Rectal smooth muscle tissue (tissue), 1 donor: ENCODE data around the gene TESPA1.

Experiments used
- H3K27ac ChIP-seq: one replicate; pipeline ENCODE4 v1.7.0; 2013; ENCODE audit warnings: low read depth, low read length, inconsistent platforms
- H3K27me3 ChIP-seq: one replicate; pipeline ENCODE4 v1.7.0; 2013; ENCODE audit warnings: low read length; ENCODE audit not compliant: control insufficient read depth, insufficient read depth
- H3K36me3 ChIP-seq: one replicate; pipeline ENCODE4 v1.7.0; 2013; ENCODE audit warnings: low read length; ENCODE audit not compliant: control insufficient read depth, insufficient read depth
- H3K4me1 ChIP-seq: one replicate; pipeline ENCODE4 v1.7.0; 2013; ENCODE audit warnings: low read length; ENCODE audit not compliant: control insufficient read depth, insufficient read depth
- H3K4me3 ChIP-seq: one replicate; pipeline ENCODE4 v1.7.0; 2013; ENCODE audit warnings: low read length
- H3K9ac ChIP-seq: one replicate; pipeline ENCODE4 v1.7.0; 2013; ENCODE audit warnings: low read length

TESPA1 gene

GRCh38 chr12:54977155-54977554 lies 7.4 kb downstream of the TESPA1 start:
- no peak overlapping the region for H3K27ac ChIP-seq
- no peak overlapping the region for H3K9ac ChIP-seq
- H3K4me3 ChIP-seq, result no peak overlapping the region
- H3K36me3 ChIP-seq, result no peaks in the 10 kb centered on the region
- H3K27me3 ChIP-seq, result no peaks in the 10 kb centered on the region
- H3K4me1 ChIP-seq, result no peaks in the 10 kb centered on the region

DNA sequence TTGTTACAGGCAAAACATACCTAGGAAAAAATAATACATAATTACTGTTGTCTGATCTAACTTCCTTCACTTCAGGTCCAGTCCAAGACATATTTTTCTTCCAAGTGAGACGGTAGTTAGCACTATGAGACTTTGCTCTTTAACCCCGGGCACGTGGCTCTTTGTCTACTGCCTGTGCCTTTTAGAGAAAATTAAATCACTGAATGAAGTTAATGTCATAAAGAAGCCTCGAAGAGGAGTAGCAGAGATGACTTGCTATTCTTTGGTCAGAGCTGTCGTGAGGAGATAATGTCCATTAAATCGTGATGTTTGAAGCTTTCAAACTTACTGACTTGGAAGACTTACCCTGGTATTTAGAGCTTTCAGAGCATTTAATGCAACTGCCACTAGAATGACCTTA lies 8.7 kb downstream of the TESPA1 start:
- Histone ChIP-seq H3K27ac (no peak overlapping the region), H3K9ac (no peak overlapping the region), H3K36me3 (no peaks in the 10 kb centered on the region), H3K4me1 (no peaks in the 10 kb centered on the region), H3K27me3 (no peaks in the 10 kb centered on the region), H3K4me3 (no peak overlapping the region)

DNA sequence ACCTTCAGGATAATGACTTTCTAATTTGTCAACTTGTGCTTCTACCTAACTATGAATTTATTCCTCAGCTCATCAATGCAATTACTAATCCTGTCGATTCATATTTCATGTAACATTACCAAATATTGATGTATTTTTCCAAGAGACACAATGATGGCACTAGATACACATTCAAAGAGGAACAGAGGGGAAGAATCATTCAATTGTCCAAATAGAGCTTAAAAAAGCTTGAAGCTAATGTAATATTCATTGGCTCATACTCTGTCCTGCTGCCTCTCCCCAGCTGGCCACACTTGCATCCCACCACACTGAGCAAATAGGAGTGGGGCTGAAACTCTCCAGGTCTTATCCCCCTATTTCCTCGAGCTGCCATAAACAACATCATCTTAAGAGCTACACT lies 9.3 kb downstream of the TESPA1 start:
- Histone ChIP-seq H3K36me3 (no peaks in the 10 kb centered on the region), H3K4me3 (no peak overlapping the region), H3K9ac (no peak overlapping the region), H3K4me1 (no peaks in the 10 kb centered on the region), H3K27ac (no peak overlapping the region), H3K27me3 (no peaks in the 10 kb centered on the region)

GRCh38 chr12:54974279-54974678 lies 10.3 kb downstream of the TESPA1 start:
- Histone ChIP-seq H3K9ac (no peak overlapping the region), H3K4me3 (no peak overlapping the region), H3K27me3 (no peaks in the 10 kb centered on the region), H3K36me3 (no peaks in the 10 kb centered on the region), H3K4me1 (no peaks in the 10 kb centered on the region), H3K27ac (no peak overlapping the region)

DNA sequence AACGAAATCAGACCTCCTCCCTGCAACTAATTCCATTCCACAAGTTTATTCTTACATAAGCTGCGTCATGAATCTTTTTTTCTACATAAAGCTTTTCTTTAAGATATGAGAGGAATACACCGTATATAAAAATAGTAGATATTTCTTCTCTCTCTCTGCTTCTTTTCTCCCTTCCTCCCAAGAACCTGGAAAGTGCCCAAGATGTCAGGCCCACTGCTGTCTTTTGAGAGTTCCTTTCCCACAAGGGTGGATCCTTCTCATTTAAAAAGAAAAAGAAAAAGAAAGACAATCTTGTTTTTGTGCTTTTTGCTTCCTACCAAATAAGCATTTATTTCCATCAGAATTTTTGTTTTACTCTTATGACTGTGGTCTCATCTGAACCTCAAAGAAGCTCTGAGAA lies 11.0 kb downstream of the TESPA1 start:
- Histone ChIP-seq H3K27ac (no peak overlapping the region), H3K9ac (no peak overlapping the region), H3K27me3 (no peaks in the 10 kb centered on the region), H3K36me3 (no peaks in the 10 kb centered on the region), H3K4me3 (no peak overlapping the region), H3K4me1 (no peaks in the 10 kb centered on the region)

DNA sequence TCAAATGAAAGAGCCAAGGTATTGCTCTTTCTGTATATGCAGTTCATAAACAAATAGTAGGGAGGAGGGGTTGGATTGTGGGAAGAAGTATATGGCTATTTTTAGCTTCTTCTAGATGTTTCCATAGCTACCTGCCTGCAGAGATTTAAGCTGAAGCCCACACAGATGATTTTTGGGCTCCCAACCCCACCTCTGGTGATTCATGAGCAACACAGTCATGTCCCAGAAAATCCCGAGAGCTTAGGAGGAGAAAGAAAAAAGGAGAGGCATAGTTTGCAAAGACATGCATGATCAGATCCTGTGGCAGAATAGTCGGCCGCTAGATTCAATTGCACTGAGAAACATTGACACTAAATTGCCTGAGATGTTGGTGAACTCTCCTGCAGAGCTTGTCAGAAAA lies 13.8 kb downstream of the TESPA1 start:
- H3K27me3 ChIP-seq, result no peaks in the 10 kb centered on the region
- H3K27ac ChIP-seq, result no peak overlapping the region
- no peaks in the 10 kb centered on the region for H3K36me3 ChIP-seq
- H3K4me3 ChIP-seq, result no peak overlapping the region
- no peak overlapping the region for H3K9ac ChIP-seq
- no peaks in the 10 kb centered on the region for H3K4me1 ChIP-seq

- H3K27me3 ChIP-seq, result no peaks in the 10 kb centered on the region
- H3K27ac ChIP-seq, result no peak overlapping the region
- no peaks in the 10 kb centered on the region for H3K4me1 ChIP-seq
- H3K36me3 ChIP-seq, result no peaks in the 10 kb centered on the region
- H3K9ac ChIP-seq, result no peak overlapping the region
- no peak overlapping the region for H3K4me3 ChIP-seq
Observed at GRCh38 chr12:54968181-54968730, 16.3 kb downstream of the TESPA1 start.

GRCh38 chr12:54967461-54967860 lies 17.1 kb downstream of the TESPA1 start:
- Histone ChIP-seq H3K9ac (no peak overlapping the region), H3K27ac (no peak overlapping the region), H3K4me1 (no peaks in the 10 kb centered on the region), H3K4me3 (no peak overlapping the region), H3K36me3 (no peaks in the 10 kb centered on the region), H3K27me3 (no peaks in the 10 kb centered on the region)

- no peaks in the 10 kb centered on the region for H3K27me3 ChIP-seq
- H3K36me3 ChIP-seq, result no peaks in the 10 kb centered on the region
- H3K9ac ChIP-seq, result no peak overlapping the region
- no peak overlapping the region for H3K27ac ChIP-seq
- H3K4me3 ChIP-seq, result no peak overlapping the region
- no peaks in the 10 kb centered on the region for H3K4me1 ChIP-seq
Observed at GRCh38 chr12:54961190-54961589, 23.4 kb downstream of the TESPA1 start.

- H3K27ac ChIP-seq, result no peak overlapping the region
- H3K4me1 ChIP-seq, result no peaks in the 10 kb centered on the region
- no peak overlapping the region for H3K9ac ChIP-seq
- no peak overlapping the region for H3K4me3 ChIP-seq
- no peaks in the 10 kb centered on the region for H3K27me3 ChIP-seq
- no peaks in the 10 kb centered on the region for H3K36me3 ChIP-seq
Observed at GRCh38 chr12:54959291-54960018, 25.1 kb downstream of the TESPA1 start.

GRCh38 chr12:54958048-54958658 lies 26.4 kb downstream of the TESPA1 start:
- no peak overlapping the region for H3K27ac ChIP-seq
- no peaks in the 10 kb centered on the region for H3K27me3 ChIP-seq
- H3K9ac ChIP-seq, result no peak overlapping the region
- H3K4me1 ChIP-seq, result no peaks in the 10 kb centered on the region
- no peaks in the 10 kb centered on the region for H3K36me3 ChIP-seq
- H3K4me3 ChIP-seq, result no peak overlapping the region

DNA sequence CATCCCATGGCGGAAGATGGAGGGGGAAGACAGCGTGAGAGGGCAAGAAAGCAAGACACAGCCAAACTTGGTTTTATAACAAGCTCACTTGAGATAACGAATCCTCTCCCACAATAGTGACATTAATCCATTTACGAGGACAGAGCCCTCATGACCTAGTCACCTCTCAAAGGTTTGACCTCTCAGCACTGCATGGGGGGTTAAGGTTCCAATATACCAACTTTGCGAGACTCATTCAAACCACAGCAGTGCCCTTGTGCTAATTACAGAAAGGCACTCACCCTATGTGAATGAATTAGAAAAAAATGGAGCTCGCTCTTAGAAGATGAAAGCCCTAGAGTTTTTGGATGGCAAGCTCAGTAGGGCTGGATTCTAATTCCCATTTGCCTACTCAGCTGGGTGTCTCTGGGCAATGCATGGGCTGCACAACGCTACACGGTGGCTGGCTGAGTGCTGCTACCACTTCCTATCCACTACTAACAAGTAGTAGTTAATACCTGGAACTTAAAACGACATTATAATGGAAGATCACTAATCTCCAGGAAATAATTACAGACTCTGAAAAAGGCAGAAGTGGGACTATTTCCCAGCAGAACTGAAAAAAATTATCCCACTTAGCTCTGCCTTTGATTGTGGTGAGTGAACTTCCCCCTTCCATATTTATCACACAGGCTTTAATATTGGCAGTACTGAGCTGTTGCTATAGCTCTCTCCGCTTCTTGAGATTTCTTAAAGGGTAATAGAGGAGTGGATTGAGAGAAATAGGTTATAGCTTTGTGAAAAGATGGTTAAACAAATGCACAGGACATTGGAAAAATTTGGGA lies 27.5 kb downstream of the TESPA1 start:
- Histone ChIP-seq H3K4me3 (no peak overlapping the region), H3K36me3 (no peaks in the 10 kb centered on the region), H3K27me3 (no peaks in the 10 kb centered on the region), H3K4me1 (no peaks in the 10 kb centered on the region), H3K9ac (no peak overlapping the region), H3K27ac (no peak overlapping the region)
